NCI-H128 (cell line): Measurements from ENCODE around the gene WDFY3.
"Not testable (repeated sequence)": the region's sequence is repeated elsewhere in the genome, so short reads cannot be mapped to it uniquely, and the experiment has no call there.

Source experiments
- DNase-seq: peaks from one replicate; lab custom pipeline; 2025; ENCODE audit not compliant: unreplicated experiment; lab: John Stamatoyannopoulos, UW

Gene WDFY3

DNA sequence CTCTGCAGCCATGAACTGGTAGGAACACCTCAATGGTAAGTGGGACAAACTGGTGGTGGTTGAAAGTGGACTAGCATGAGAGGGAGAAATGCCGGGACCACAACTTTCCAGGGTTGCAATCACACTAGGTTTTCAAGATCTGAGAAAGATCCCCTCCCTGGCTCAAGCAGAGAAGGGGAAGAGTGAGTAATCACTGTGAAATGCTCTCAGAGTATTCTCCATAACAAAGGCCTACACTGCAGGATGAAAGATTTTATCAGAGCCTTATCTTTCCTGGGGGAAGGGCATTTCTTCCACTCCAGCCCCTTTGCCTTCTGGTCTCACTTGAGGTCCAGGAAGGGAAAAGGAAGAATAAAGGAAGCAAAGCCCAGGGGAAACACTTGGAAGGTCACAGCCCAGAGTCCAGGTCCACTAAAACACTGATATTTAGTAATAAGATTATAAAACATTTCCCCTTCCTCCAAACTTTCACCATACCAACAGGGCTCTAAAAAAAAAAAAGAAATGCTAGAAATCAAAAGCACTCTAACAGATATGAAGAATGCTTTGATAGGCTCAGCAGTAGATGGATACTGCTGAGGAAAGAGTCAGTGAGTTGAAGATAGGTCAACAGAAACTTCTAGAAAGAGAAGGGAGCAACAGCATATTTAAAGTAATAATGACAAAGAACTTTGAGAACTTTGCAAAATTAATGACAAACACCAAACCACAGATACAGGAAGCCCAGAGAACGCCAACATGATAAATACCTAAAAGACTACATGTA is 95.9 kb downstream of the WDFY3 start:
- DNase-seq = no peak

DNA sequence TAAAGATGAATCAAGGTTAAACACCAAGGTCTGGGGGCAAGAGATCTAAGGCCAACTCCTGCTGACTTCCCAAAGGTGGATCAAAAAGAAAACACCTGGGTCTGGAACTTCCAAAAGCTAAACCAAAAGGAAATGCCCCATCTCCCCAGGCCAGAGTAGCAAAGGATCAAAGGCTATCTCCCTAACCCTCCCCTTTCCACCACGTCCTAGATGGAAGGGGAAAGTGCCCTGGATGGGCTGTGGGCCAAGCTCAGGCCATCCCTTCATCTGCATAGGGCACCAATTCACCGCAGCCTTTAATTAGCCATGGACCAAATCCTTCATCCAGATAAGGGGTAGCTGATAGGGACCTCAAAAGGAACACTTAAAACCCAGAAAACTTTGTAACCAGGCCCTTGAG is 100.2 kb downstream of the WDFY3 start:
- DNase-seq = no peak

DNA sequence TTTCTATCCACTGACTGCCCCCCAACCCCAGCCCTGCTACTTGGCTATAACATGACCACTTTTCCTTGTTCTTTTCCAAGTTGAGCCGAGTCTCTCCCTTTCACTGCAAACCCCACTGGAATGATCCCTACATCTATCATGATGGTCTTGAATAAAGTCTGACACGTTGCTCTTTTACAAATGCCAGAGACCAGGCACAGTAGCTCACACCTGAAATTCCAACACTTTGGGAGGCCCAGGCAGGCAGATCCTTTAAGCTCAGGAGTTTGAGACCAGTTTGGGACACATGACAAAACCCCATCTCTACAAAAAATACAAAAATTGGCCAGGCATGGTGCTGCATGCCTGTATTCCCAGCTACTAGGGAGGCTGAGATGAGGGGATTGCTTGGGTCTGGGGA is 100.9 kb downstream of the WDFY3 start:
- DNase-seq = no peak

DNA sequence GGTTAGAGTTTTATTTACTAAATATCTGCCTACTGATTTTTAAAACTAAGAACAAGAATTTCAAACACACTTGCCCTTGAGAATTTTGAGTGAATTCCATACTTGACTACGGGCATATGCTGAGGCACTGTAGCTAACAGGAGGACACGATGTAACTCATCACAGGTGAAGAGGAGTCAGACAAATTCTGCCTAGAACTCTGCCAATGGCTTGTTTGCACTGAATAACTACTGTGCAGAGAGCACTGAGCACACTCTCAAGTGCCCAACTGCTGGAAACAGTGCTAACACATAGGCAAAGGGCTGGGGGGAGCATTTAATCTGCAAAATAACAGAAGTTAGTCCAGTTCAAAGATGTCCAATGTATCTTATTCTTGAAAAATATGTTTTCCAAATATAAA is 104.4 kb downstream of the WDFY3 start:
- DNase-seq = no peak

DNA sequence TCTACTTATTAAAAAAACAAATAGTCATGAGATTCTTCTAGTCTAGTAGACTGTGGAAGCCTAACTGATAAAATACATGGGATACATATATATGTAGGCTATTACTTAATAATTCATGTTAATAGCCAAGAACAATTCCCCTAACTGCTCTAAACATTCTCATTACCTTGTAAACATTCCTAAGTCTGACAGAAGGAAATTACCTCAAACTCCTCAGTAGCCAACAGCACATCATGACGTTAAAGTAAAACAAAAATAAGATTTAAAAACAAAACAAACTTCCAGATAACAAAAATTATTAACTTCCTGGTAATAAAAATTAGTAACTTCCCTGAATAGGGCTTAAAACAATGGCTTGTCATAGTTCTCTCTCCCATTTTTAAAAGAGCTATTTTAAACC is 109.2 kb downstream of the WDFY3 start:
- no peak for DNase-seq

DNA sequence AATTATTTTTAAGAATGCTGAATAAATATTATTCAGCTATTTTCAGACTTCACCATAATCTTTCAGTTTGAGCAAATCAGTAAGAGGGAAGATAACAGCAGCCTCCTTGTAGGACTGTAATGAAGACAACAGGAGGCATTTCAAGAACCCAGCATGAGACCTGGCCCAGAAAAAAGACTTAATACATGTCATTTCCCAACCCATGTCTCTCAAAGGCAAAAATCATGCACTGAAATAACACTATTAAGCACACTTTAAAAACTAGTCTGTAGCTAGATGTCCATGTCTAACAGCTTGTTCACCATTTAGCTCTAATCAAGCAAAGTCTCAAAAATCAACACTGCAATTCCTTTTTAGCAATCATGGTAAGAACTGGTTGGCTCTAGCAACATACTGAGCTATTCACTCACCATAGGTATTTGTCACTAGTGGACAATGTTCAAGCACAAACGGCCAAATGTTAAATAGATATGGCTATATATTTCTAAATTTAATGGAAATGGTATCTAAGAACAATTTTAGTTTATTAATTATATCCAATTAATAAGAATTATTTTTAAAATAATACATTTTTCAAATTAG is 109.9 kb downstream of the WDFY3 start:
- no peak for DNase-seq

DNA sequence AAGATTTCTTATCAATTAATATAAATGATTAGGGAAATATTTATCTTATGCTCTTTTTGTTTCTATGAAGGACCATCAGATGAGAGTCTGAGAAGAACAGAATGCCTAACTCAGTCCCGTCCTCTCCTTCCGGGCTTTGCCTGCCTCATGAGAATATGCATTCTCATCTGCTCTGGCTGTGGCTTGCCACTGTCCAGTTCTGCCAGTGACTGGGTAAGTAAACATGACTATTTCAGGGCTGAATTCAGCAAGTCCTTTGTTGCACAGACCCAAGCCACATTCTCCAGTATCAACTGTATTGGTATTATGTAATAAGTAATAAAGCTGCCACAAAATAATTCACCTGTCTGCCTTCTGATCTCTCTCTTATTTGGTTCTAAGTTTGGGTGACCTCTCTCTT is 110.7 kb downstream of the WDFY3 start:
- DNase-seq = no peak

DNA sequence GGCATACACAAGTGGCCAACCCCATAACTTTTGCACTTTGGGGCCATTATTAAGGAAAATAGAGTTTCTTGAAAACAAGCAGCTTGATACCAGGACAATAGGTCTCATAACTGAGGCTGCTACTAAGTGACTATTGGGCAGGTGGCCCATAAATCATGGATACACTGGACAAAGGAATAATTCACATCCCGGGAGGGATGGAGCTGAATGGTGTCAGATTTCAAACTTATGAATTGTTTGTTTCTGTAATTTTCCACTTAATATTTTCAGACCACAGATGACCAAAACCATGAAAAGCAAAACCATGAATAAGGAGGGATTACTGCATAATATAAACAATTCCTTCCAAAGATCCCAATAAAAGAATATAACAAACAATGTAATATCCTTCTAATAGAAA is 114.4 kb downstream of the WDFY3 start:
- DNase-seq = no peak

DNA sequence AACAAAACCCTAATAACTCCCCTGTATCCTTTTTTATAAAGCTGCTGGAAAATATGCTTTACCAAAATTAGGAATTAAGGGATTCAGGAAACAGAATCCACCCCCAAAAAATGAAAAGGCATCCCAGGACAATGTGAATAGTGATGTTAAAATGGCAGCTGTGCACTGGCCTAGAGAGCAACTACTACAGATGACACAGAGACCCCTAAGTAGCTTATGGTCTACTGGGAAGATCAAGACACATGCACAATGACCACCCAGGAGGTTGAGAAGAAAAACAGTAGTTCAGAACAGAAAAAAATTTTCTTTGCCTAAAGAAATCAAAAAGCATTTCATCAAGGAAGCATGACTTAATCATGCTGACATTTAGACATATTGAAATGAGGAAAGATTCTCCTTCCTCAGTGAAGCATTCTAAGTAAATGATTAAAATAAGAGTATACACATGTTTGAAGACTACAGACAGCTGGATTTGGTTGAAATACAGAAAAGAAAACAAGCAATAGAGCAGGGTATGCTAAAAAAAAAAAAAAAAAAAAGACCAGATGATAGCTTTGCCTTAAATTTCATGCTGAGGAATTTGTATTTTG is 117.3 kb downstream of the WDFY3 start:
- no peak for DNase-seq

DNA sequence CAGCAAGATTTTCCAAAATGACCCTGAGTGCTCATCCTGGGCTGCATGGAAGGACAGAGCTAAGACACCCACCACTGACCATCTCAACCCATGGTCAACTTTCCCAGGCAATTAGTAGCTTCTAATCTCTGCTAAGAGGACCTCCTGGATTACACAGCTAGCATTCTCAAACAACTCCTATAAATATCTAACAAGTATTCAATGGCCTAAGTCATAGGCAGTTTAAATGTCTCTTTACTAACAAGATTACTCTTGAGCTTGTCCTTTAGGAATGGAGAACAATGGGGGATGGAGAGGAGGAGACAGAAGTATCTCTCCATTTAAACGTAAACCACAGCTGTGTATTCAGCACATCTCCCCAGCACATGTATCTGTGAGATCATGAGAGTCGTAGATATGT is 118.1 kb downstream of the WDFY3 start:
- no peak for DNase-seq

DNA sequence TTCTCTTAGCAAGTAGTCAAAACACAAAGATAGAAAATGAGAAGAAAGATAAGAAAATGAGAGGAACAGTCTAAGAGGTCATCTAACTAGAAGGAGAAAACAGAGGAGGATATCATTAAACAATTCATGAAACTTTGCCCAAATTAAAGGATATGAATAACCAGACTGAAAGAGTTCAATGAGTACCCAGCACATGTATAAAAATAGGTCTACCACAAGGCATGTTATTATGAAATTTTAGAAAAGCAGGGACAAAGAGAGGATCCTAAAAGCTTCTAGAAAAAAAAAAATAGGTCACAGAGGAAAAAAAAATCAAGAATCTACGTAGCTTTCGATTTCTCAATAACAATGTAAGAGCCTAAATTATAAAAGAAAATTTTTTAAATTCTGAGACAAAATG is 118.5 kb downstream of the WDFY3 start:
- no peak for DNase-seq

DNA sequence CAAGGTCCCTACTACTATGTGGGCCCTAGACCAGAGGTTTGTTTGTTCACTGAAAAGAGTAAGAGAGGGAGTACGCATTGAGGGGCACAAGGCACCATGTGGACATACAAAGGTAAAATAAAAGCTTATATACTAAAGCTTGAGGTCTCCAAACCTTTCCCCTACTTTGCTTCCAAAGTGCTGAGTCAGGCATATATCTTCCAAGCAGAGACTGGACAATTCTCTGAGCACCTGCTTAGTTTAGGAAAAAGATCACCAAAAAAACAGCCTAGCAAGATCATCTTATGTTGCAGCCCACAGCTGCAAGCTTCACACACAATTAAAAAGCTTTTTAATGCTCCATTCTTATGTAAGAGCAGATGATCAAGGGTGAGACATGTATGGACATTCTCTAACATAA is 119.5 kb downstream of the WDFY3 start:
- no peak for DNase-seq

DNA sequence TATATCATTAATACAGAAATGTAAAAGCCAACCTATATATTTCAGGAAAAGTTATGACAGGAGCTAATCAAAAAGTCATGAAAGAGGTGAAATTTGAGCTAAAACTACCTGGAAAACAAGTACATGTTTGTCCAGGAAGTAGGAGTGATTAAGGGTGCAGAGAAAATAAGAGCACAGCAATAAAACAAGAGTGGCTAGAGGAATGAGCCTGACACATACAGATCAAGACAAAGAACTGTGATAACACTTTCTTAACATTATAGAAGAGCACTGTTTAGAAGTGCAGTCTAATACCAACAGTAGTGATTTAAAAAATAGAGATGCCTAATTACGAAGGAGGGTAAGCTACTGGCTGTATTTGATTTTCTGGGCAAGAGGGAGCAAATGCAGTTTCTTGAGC is 125.1 kb downstream of the WDFY3 start:
- no peak for DNase-seq

DNA sequence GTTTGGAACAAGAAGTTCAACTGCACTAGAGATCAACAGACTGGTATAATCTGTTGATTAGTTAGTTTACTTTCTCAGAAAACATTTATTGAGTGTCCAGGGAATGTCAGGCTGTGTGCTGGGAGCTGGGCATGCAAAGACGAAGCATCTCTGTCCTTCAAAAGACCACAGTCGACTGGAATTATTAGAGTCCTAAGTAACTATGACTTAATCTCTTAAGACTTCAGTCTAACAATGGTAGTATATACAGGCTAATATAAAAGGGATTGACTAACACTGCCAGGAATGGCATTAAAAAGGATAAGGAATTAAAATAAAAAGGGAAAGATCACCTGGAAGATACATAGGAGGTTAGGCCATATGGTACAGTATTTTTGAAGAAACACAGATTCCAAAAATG is 128.7 kb downstream of the WDFY3 start:
- no peak for DNase-seq

DNA sequence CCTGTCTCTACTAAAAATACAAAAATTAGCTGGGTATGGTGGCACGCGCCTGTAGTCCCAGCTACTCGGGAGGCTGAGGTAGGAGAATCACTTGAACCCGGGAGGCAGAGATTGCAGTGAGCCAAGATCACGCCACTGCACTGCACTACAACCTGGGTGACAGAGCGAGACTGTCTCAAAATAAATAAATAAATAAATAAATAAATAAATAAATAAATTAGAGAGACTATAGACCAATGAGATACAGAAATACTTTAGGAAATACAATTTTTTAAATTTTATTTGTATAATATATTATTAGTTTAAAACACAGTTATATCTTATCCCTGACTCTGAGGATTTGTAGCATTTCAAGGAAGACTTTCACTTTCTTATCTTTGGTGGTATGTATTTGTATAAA is 136.9 kb downstream of the WDFY3 start:
- DNase-seq = not testable (repeated sequence)

DNA sequence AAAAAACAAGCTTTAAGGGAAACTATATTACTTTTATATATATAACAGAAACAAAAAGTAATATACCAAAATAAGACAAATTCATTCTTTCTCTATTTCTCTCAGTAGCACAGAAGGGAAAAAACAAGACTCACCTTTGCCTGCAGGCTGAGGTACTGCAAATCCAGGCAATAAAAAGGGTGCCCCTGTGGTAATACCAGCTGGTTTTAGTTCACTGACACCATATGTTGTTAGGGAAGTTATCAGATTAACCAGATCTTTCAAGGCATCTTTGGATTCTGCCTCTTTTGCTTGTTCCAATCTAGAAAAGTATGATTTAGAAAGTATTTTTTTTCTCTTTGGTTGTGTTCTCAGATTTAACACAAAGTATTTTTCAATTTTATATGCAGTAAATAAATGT is 139.8 kb downstream of the WDFY3 start:
- no peak for DNase-seq

DNA sequence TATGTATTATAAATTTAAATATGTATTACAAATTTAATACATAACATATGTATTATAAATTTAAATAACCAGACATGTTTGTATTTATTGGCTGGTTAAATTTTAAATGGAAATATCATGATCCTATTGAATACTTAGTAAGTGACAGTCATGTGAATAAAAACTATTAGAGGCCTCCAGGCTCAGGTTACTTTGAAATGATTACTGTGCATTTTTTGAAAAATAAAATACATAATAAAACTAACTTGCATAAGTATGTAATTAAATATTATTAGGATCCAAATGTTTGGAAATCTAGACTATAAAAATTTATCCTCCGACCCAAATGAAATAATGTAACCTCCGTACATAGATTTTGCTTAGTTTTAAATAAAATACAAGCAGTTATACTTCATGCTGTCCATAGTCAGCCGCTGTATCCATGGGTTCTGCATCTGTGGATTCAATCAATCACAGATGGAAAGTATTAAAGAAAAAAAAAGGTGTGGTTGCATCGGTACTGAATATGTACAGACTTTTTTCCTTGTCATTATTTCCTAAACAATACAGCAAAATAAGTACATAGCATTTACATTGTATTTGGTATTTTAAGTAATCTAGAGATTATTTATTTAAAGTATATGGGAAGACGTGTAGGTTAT is 140.7 kb downstream of the WDFY3 start:
- no peak for DNase-seq

DNA sequence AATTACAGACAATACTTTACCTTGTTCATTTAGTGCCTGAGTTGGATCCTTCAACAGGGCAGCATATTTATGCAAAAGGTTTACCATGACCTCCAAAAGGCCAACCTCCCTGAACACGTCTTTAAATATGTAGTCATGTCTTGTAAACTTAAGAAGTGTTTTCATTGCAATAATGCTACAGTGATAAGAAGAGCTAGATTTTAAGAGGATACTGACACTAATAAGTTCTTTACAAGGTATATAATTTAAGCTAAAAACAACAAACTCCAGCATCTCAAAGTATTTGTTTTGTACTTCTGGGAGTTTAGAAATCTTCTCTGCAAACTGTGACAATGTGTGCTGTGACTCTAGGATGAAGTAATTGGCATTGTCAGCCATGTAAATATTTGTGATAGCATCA is 145.4 kb downstream of the WDFY3 start:
- no peak for DNase-seq

DNA sequence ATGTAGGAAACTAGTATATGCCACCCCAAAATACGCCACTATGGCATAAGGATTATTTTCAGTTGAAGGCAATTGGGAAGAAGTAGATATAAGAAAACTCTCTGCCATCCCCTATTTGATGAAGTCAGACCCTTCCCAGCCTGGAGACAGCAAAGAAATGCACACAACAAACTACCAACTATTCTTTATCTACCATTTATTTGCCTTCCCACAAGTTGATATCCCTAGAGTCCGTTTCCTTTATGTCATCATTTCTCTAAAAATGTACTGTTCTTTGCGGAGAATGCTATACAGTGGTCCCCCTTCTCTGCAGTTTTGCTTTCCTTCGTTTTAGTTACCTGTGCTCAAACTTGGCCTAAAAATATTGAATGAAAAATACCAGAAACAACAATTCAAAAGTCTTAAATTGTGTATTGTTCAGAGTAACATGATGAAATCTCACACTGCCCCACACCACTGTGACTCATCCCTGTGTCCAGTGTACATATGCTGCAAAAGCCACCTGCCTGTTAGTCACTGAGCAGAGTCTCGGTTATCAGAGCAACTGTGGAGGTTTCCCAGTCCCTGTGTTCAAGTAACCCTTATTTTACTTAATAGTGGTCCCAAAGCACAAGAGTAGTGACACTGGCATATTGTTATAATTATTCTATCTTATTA is 152.3 kb downstream of the WDFY3 start:
- no peak for DNase-seq

DNA sequence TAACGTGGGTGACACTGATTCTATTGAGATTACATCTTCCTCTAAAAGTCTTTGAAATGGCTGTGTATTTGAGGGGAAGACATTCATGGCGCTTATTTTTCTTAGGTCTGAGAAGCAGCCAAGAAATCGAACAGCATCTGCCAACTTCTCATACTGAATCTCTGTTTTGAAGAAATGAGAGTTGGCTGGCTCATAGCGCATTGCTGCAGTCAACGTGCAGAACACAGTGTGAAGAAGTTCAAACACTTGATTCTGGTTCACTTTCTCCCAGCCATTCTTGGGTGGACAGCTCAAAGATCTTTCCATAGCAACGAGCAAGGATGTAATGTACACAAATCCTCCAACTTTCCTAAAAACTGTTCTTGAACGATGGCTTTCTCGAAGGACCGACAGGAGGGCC is 156.5 kb downstream of the WDFY3 start:
- DNase-seq = no peak

DNA sequence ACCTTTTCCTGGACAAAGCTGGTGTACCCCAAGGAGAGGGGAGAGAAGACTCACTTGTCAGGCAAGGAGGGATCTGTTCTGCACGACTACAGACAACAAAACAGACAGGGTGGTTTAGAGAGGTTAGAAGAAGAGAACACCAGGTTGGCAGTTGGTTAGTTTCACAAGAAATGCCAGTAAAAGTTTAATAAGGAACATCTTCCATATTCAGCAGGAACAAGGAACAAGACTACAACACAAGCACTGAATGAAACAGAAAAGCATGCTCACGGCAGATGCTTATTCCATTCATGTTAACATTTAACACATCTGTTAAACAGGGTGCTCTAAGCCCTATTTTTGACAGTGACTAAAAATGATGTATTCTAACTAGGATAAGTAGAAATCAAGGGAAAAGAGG is 158.2 kb downstream of the WDFY3 start:
- DNase-seq = no peak

DNA sequence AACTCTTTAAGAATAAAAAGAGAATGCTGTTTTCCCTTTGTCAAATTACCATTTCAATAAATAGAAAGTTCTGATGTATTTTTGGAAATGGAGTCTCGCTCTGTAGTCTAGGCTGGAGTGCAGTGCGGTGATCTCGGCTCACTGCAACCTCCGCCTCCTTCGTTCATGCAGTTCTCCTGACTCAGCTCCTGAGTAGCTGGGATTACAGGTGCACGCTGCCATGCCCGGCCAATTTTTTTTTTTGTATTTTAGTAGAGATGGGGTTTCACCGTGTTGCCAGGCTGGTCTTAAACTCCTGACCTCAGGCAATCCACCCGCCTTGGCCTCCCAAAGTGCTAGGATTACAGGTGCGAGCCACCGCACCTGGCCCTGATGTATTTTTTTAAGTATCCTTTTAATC is 159.9 kb downstream of the WDFY3 start:
- DNase-seq = not testable (repeated sequence)
